GM21423 (cell line): ENCODE results near the gene DYRK1B.

Source experiments
- ATAC-seq: cut with Tn5 transposase; IDR thresholded peaks from one replicate; pipeline ENCODE4 v1.9.1; 2021; ENCODE audit warnings: mild to moderate bottlenecking, moderate library complexity; ENCODE audit not compliant: unreplicated experiment

The DYRK1B gene

GRCh38 chr19:39864118-39864517, 30.2 kb upstream of the DYRK1B start:
- no peak for ATAC-seq

GRCh38 chr19:39858541-39858940, 24.6 kb upstream of the DYRK1B start:
- ATAC-seq: no peak

DNA sequence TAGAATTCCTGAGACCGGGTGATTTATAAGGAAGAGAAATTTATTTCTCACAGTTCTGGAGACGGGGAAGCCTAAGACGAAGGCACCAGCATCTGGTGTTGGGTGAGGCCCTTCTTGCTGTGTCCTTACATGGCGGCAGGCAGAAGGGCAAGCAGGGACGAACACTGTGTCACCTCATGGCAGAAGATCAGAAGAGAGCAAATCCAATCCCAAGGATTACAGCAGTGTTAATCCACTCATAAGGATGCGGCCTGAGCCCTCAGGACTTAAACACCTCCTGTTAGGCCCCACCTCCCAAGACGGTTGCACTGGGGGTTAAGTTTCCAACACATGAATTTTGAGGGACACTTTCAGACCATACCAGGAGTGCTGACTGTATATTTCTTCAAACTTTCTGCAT, 18.9 kb upstream of the DYRK1B start:
- ATAC-seq: no peak

GRCh38 chr19:39850892-39851291, 16.9 kb upstream of the DYRK1B start:
- ATAC-seq: no peak

DNA sequence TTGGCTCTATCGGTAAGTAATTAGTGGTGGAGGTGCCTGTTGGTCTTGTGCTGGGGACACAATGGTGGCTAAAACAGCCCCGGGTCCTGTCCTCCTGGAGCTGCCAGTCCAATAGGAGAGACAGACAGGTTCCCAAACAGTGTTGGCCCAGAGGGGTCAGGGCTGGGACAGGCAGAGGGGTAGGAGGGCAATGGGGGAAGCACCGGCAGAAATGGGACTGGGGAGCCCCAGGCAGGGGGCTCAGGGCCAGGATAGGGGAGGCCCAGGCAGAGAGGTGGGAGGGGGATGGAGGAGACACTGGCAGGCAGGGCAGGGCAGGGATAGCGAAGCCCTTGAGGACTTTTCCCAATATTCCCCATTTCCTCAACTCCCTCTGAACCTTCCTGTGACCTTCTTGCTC, 14.4 kb upstream of the DYRK1B start:
- no peak for ATAC-seq

DNA sequence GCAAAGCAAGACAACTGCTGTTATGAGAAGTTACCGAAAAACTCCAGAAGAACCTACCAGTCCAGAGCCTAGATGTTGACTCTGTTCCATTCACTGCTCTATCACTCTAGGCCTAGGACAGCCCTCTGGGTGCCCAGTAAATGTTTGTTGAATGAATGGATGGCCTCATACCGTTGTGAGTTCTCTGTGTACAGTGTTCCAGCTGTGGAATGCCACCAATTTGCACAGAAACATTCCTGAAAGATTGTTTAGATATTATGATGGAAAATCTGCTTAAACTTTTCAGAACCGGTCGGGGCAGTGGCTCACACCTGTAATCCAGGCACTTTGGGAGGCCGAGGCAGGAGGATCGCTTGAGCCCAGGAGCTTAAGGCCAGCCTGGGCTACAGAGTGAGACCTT, 13.6 kb upstream of the DYRK1B start:
- ATAC-seq: no peak

DNA sequence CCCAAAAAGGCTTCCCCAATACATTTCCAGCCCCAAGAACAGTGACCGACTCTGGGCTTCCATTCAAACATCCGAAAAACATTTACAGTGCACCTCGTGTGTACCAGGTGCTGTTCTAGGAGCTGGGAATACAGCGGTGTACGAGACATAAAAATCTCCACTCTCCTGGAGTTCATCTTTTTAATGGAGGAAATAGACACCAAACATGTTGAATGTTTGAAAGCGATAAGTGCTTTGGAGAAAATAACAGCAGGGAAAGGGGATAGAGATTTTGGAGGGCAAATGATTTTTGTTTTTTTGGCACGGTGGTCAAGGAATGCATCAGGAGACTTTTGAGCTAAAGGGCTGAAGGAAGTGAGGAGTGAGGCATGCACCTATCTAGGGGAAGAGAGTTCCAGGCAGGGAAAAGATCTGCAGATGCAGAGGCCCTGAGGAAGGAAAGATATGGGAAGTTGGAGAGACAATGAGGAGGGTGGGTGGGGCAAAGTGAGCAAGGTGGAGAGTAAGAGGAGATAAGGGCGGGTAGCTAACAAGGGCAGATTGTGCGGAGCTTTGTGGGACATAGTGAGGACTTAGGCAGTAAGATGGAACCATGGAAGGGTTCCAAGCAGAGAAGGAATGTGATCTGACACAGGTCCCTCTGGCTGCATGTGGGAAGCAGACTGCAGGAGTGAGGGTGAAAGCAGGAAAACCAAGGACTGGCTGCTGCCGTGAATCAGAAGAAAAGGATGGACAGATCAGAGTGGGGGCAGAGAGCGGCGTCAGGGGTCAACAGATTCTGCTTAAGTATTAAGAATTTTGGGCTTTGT, 12.9 kb upstream of the DYRK1B start:
- no peak for ATAC-seq

- ATAC-seq: peak; percentile 88
Observed at GRCh38 chr19:39845933-39846677, 12.1 kb upstream of the DYRK1B start, which contains the start of gene FBL. TSS of gene FBL (minus strand) at chr19:39846379. CDS start at chr19:39846300, 79 bp downstream.

DNA sequence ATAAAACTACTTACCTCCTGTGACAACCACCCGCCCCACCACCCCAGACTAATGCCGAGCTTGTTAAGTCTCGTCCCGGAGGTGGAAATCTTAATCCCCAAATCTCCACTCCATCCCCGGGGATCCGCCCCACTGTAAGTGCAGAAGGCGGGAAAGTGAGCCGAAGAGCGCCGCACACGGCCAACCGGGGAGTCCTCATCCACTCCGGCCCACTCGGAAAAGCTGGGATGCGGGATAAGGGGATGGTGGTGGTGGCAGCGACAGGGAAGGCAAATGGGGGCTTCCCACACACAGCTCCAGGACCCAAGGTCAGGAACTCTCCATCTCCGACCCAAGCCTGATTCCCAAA, 11.6 kb upstream of the DYRK1B start:
- no peak for ATAC-seq

- ATAC-seq: no peak
Observed at GRCh38 chr19:39845172-39845571, 11.2 kb upstream of the DYRK1B start.

DNA sequence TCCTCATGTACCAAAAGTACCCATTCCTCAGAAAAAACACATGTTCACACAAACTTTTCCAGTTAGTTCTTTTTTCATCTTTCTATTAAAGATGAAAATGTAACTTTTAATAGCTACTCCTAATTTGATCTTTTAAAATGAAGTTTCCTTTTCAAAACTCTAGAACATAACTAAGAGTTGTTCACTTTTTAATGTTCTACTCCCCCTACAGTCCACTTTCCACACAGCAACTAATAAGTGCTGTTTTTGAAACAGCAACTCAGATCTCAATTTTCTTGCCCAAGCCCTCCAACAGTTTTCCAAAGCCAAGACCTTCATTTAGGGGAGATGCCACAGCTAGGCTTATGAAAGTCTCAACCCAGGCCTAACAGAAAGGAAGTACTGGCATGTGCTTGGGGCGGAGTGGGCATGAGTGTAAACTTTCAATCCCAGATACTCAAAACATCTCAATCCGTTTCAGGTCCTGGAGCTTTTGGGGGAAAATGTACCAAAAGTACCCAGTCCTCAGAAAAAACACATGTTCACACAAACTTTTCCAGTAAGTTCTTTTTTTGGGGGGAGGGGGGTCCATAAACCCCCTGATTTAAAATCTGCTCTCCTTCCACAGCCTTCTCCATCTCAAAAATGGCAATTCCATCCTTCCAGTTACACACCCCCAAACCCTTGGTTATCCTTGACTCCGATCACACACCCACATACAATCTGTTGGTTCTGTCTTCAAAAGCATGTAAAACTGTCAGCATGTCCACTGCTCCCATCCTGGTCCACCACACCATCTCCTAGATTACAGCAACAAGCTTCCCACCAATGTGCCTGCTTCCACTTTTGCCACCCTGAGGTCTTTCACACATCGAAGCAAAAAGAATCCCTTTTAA, 10.2 kb upstream of the DYRK1B start:
- no peak for ATAC-seq

DNA sequence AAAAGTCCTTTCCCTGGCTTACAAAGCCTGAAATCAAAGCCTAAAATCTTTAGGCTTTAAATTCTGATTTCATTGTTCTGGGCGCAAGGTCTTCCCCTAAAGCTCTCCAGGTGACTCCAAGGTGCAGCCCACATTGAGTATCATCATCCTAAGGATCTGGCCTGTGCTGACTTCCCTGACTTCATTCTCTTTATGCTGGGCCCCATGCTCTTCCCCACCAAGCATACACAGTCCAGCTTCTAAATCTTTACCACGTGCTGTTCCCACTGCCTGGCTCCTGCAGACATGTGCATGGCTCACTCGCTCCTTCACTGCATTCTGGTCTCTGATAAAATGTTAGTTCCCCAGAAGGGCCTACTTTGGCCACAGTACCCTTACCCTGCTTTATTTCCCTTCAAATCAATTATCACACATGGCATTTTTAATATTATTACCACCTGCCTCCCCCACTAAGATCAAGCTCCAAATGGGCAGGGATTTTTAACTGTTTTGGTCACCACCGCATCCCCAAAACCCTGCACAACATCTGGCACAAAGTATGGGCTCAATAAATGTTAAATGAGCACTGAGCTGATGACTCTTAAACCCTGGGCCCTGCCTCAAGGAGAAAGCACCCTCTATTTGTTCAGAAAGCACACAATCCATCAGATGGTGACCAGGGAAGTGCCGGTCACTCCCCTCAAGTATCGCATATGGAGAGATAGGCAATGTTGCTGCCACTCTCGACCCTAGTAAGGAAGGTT, 8.9 kb upstream of the DYRK1B start:
- no peak for ATAC-seq

DNA sequence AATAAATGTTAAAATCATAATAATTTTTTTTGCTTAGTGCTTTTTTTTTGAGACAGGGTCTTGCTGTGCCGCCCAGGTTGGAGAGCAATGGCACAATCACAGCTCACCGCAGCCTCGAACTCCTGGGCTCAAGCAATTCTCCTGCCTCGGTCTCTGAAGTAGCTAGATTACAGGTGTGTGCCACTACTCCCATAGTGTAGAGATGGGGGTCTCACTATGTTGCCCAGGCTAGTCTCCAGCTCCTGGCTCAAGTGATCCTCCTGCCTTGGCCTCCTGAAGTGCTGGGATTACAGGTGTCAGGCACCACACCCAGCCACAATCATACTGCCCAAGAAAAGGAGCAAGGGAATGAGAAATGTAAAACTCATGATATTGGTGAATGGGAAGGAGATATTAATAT, 7.1 kb upstream of the DYRK1B start:
- ATAC-seq: no peak

DNA sequence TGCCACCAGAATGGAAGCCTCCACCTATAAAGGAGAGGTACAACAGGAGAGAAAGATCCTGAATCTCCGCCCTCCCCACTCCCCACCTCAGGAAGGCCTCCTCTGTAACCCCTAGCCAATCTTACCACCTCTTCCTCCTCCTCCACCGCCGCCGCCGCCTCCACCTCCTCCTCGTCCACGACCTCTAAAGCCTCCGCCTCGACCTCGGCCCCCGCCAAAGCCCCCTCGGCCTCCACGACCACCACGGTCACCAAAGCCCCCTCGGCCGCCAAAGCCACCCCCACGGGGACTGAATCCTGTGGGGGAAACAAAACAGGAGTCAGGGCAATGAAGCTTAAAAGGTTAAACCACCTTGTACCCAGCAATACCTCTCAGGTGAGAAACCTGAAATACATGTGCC, 6.5 kb upstream of the DYRK1B start:
- ATAC-seq: no peak

- no peak for ATAC-seq
Observed at GRCh38 chr19:39839678-39840327, 5.8 kb upstream of the DYRK1B start.

GRCh38 chr19:39838569-39838968, 4.6 kb upstream of the DYRK1B start:
- ATAC-seq: no peak

GRCh38 chr19:39837978-39838377, 4.0 kb upstream of the DYRK1B start:
- ATAC-seq: no peak

GRCh38 chr19:39834287-39834841, 402 bp upstream of the DYRK1B start:
- ATAC-seq: no peak

DNA sequence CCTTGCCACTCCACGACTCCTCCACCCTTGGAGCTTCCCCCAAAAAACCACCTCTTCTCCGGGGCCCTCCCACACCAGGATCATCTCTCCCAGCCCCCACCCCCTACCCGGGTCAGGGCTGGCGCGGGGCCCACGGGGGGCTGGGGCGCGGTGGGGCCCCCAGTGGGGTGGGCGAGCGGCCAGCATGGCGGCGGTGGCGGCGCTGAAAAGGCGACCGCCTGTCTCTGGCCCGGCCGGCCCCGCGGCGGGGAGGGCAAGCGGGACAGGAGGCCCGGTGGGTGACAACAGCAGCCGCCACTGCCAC, 850 bp downstream of the DYRK1B start:
- no peak for ATAC-seq
